Measurements from ENCODE around the gene KSR1. TPM values are rescaled to one million over a fixed set of nuclear protein-coding genes. Genes with fewer than 3 reads are reported as not detected.

Gene KSR1
- total RNA-seq, 1 experiment from 2014 or later: 88.9 TPM

- DNase-seq: no peak
- Mint-ChIP-seq H3K27me3 (ENCODE audit: insufficient read depth, unreplicated experiment) (no peaks in the 10 kb centered on the region), H3K4me1 (ENCODE audit: low read depth, unreplicated experiment) (peaks cover 62% of the 10 kb centered on the region), H3K36me3 (ENCODE audit: insufficient read depth, unreplicated experiment) (peaks cover 30% of the 10 kb centered on the region), H3K9me3 (ENCODE audit: unreplicated experiment) (no peaks in the 10 kb centered on the region), H3K4me3 (ENCODE audit: unreplicated experiment) (no peak overlapping the region), H3K27ac (ENCODE audit: unreplicated experiment) (peak overlapping the region; percentile 92)
- Histone ChIP-seq H3K4me3 (ENCODE audit: low read depth, low read length) (no peak overlapping the region), H3K9me3 (no peaks in the 10 kb centered on the region), H3K36me3 (ENCODE audit: control insufficient read depth, insufficient read depth, low read length) (no peaks in the 10 kb centered on the region), H3K27me3 (replicated peaks; ENCODE audit: control insufficient read depth, insufficient read depth, low read length) (no peaks in the 10 kb centered on the region), H3K4me1 (peaks cover 60% of the 10 kb centered on the region)
- CTCF ChIA-PET: interaction anchor here (1.9 to 6.0 kb wide), 4 partner anchors 37 to 109 kb away, joined by 8 to 87 read pairs (median 22); partner anchors contain the start of gene KSR1
- no peak for TF ChIP-seq CTCF (IDR thresholded peaks at IDR 0.05; ENCODE audit: insufficient read depth in 1 of 2, low read depth in 1 of 2, low read length in 1 of 2, severe bottlenecking in 1 of 2, unreplicated experiment in 1 of 2)
- no TSS peak for BruUV-seq (replicated peaks)
- intact Hi-C loops (cut with micrococcal nuclease; ENCODE audit: unreplicated experiment): loop anchor here (5.0 to 10.0 kb wide), 3 partner anchors 141 to 258 kb away; no protein-coding TSS in a partner anchor
- POLR2A ChIA-PET: no interaction called here
Observed at GRCh38 chr17:27493088-27493487, 36.8 kb downstream of the KSR1 start.

- Mint-ChIP-seq H3K27ac (ENCODE audit: unreplicated experiment) (peak overlapping the region; percentile 92), H3K4me3 (ENCODE audit: unreplicated experiment) (peak overlapping the region; percentile 82), H3K27me3 (ENCODE audit: insufficient read depth, unreplicated experiment) (no peaks in the 10 kb centered on the region), H3K36me3 (ENCODE audit: insufficient read depth, unreplicated experiment) (peaks cover 43% of the 10 kb centered on the region), H3K9me3 (ENCODE audit: unreplicated experiment) (peaks cover 7% of the 10 kb centered on the region), H3K4me1 (ENCODE audit: low read depth, unreplicated experiment) (peaks cover 75% of the 10 kb centered on the region)
- peak overlapping the region; percentile 32 for H3K4me3 ChIP-seq (ENCODE audit: low read depth, low read length)
- H3K27me3 ChIP-seq (replicated peaks; ENCODE audit: control insufficient read depth, insufficient read depth, low read length): no peaks in the 10 kb centered on the region
- TF ChIP-seq CTCF (IDR thresholded peaks at IDR 0.05; ENCODE audit: insufficient read depth in 1 of 2, low read depth in 1 of 2, low read length in 1 of 2, severe bottlenecking in 1 of 2, unreplicated experiment in 1 of 2): peak; percentile 88 to 99
- CTCF ChIA-PET: interaction anchor here (0.6 to 6.0 kb wide), 23 partner anchors 12 to 398 kb away, joined by 3 to 87 read pairs (median 8); partner anchors contain the start of gene KSR1
- no peaks in the 10 kb centered on the region for H3K36me3 ChIP-seq (ENCODE audit: control insufficient read depth, insufficient read depth, low read length)
- DNase-seq: peak; percentile 92 to 94
- POLR2A ChIA-PET: interaction anchor here (0.5 to 2.0 kb wide), 9 partner anchors 11 to 86 kb away, joined by 3 to 9 read pairs (median 4); partner anchors contain the start of gene KSR1
- H3K4me1 ChIP-seq: peaks cover 73% of the 10 kb centered on the region
- intact Hi-C loops (cut with micrococcal nuclease; ENCODE audit: unreplicated experiment): loop anchor here (1.0 to 10.0 kb wide), 10 partner anchors 12 to 260 kb away; partner anchors contain the start of gene KSR1
- BruUV-seq (replicated peaks): no TSS peak
- no peaks in the 10 kb centered on the region for H3K9me3 ChIP-seq
Observed at GRCh38 chr17:27494192-27495091, 38.2 kb downstream of the KSR1 start.

GRCh38 chr17:27495460-27495859 is 39.2 kb downstream of the KSR1 start:
- Histone ChIP-seq H3K9me3 (peaks cover 5% of the 10 kb centered on the region), H3K27me3 (replicated peaks; ENCODE audit: control insufficient read depth, insufficient read depth, low read length) (no peaks in the 10 kb centered on the region), H3K4me3 (ENCODE audit: low read depth, low read length) (peak overlapping the region; percentile 32), H3K36me3 (ENCODE audit: control insufficient read depth, insufficient read depth, low read length) (peaks cover 5% of the 10 kb centered on the region; the same call in 1 of the 2 replicates), H3K4me1 (peaks cover 80% of the 10 kb centered on the region)
- Mint-ChIP-seq H3K4me1 (ENCODE audit: low read depth, unreplicated experiment) (peaks cover 79% of the 10 kb centered on the region), H3K9me3 (ENCODE audit: unreplicated experiment) (peaks cover 17% of the 10 kb centered on the region), H3K36me3 (ENCODE audit: insufficient read depth, unreplicated experiment) (peaks cover 53% of the 10 kb centered on the region), H3K27me3 (ENCODE audit: insufficient read depth, unreplicated experiment) (no peaks in the 10 kb centered on the region), H3K27ac (ENCODE audit: unreplicated experiment) (peak overlapping the region; percentile 92), H3K4me3 (ENCODE audit: unreplicated experiment) (peak overlapping the region; percentile 82)
- BruUV-seq (replicated peaks): no TSS peak
- no peak for DNase-seq
- ChIA-PET POLR2A (interaction anchor here (0.6 to 2.0 kb wide), 6 partner anchors 10 to 85 kb away, joined by 3 to 15 read pairs (median 4); partner anchors contain the start of gene KSR1), CTCF (interaction anchor here (1.3 to 6.0 kb wide), 10 partner anchors 11 to 106 kb away, joined by 3 to 87 read pairs (median 12); no protein-coding TSS in a partner anchor)
- TF ChIP-seq CTCF (IDR thresholded peaks at IDR 0.05; ENCODE audit: insufficient read depth in 1 of 2, low read depth in 1 of 2, low read length in 1 of 2, severe bottlenecking in 1 of 2, unreplicated experiment in 1 of 2): no peak
- intact Hi-C loops (cut with micrococcal nuclease; ENCODE audit: unreplicated experiment): loop anchor here (10.0 kb wide), 1 partner anchor 261 kb away; no protein-coding TSS in a partner anchor

Data from Caco-2 (cell line).